GM18526 (cell line): ENCODE data around the gene LRRN4CL.

Experiments used
- POLR2A ChIP-seq: IDR thresholded peaks from 3 replicates; pipeline ENCODE4 v1.6.1; 2011; ENCODE audit not compliant: insufficient read length; ENCODE audit errors: extremely low read depth

Gene LRRN4CL

DNA sequence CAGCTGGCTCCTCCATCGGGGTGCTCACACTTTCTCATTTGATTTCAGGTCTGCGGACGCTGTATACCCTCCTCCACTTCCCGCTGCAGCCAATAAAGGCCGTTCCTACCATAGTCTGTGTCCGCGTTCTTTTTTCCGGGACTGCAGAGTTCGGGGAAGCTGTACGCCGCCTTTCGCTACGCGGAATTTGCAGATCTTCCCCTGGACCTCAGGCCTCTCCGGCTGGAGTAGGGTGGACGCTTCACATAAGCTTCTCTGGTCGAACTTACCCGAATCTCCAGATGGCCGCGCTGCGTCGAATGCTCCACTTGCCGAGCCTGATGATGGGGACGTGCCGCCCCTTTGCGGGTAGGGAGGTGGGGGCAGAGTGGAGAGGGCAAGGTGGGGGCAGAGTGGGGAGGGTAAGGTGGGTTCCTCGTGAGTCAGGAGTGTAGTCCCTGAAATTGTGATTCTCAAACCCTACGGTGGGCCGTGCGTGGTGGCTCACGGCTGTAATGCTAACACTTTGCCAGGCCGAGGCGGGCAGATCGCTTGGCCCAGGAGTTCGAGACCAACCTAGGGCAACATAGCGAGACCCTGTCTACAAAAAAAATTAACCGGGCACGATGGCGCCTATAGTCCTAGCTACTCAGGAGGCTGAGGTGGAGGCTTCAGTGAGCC, 23.6 kb downstream of the LRRN4CL start:
- TF ChIP-seq POLR2A = no peak

DNA sequence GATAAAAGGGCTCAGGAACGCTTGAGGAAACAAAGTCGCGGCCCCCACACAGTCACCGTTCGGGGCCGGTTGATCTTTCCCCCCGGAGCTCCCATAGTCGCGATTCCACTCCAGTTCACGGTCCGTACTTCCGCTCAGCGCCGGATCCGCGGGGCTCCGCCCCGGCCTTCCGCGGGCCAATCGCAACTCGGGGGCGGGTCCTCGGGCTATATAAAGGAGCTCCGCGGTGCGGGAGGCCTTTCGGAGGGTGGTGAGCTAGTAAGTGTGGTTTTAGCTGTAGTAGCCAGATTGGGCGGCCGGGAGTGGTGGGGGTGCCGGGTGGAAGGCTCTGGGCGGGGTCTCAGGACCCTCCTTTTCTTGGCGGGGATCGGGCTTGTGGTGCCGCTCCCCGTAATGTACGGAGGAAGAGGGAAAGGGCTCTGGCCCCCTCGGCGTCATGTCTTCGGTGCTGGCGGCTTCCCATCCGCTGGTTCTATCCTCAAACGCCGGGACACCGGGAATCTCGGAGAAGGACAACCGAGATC, 24.2 kb downstream of the LRRN4CL start, which contains the start of the genes C11orf98 and CSKMT:
C11orf98 (minus strand) TSS at position 136 of the 524 bp plus-strand sequence; CDS start at position 95, 41 bp downstream.
CSKMT (plus strand) TSS at position 238 of the 524 bp plus-strand sequence. CDS start 568 bp downstream, outside the sequence.
- peak; percentile 100 for TF ChIP-seq POLR2A

DNA sequence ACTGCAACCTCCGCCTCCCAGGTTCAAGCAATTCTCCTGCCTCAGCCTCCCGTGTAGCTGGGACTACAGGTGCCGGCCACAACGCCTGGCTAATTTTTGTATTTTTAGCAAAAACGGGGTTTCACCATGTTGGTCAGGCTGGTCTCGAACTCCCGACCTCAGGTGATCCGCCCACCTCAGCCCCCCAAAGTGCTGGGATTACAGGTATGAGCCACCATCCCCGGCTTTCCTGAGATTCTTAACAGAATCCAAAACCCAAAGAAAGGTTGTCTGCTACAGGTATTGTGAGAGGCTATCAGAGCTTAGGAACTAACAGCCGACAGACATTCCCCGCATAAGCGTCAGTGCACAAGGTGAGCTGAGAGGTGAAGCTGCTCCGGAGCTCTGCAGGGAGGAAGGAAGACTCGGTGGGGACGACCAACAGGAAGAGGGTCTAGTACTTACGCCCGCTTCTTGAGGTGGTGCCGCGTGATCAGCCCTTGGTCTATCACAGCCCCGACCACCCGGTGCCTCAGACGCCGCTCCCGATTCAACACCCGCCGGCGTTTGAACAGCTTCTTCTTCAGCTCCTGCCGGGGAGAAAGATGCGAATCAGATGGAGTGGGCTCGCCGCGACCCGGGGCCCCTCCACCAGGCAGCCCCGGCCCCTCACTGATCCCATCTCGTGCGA, 24.8 kb downstream of the LRRN4CL start:
- TF ChIP-seq POLR2A = no peak

- no peak for TF ChIP-seq POLR2A
These were observed 32.4 kb downstream of the LRRN4CL start for GRCh38 chr11:62656796-62657429.

- TF ChIP-seq POLR2A = no peak
These were observed 35.0 kb downstream of the LRRN4CL start for GRCh38 chr11:62654297-62654696.

DNA sequence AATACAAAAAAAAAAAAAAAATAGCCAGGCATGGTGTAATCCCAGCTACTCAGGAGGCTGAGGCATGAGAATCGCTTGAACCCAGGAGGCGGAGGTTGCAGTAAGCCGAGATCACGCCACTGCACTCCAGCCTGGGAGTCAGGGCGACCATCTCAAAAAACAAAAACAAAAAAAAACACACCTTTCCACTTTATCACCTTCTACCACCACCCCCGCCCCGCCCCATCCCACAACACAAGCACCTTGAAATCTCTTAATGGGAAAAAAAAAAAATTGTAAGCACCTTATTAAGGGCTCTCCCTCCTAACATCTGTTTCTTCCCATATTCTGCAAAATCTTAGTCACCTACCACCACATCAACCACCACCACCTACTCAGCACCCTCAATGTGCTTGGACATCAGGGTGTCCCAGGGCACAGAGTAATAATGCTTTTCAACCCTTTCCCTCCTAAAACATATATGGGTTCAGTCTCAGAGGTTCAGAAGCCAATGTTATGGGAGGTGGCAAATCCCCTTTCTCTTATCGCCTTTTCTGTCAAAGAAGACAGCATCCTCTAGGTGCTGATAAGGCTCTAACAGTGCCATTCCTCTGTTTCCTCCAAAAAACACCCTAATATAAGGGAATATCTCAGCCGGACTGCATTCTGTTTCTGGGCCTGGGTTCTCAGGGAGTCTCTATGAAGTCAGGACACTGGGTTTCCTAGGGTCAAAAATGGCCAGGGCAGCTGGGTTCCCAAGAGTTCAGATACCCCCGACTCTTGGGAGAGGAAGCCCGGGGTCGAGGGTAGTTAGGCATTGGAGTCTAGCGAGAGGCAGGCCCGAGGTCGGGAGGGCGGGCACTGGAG, 36.9 kb downstream of the LRRN4CL start:
- TF ChIP-seq POLR2A = no peak

DNA sequence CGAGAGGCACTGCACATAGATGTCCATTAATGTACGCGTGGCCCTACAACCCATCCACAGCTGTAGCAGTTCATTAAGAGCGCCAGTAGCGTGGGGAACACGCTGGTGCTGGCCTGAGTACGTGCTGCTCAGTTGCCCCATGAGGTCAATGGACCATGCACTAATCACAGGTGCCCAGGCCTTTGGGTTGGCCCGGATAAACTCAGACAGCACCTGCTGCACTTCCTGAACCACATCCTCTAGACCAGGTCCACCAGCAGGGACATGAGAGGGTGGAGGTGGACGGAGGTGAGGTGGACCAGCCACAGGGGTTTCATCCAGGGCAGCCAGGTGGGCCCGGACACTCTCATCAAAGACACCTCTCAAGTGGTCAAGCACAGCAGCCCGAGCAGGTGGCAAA, 39.8 kb downstream of the LRRN4CL start:
- no peak for TF ChIP-seq POLR2A

- TF ChIP-seq POLR2A = no peak
These were observed 40.4 kb downstream of the LRRN4CL start for GRCh38 chr11:62648967-62649364.

DNA sequence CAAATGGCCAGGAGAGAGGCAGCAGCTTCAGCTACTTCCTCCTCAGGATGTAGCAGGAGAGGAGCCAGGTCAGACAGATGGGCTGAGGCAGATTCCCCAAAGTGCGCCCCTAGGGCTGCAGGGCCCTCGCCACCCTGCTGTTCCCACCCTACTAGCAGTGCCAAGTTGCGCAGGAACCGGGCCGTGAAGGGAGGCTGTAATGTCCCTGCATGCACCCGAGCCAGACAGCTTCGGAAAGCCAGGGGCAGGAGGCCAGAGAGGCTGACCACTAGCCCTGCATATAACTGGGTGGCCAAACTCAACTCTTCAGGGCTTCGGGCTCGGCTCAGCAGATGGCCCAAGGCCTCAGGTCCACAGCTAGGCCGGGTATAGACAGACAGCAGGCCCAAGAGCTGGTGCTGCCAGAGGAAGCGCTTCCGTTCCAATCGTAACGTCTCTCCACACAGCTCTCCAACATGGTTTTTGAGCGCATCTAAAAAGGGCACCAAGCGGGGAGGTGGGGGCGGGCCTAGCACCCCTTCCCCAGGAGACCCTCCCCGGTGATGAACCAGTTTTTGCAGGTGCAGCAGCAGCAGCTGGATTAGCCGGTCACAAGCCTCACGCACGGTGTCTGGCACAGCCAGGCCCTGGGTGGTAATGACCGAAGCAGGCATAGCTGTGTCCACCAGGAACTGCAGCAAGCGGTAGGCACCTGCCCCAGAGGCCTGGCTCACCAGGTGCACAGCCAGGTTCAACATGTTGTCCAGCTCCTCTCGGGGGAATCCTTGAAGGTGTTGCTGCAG, 41.0 kb downstream of the LRRN4CL start:
- no peak for TF ChIP-seq POLR2A

- no peak for TF ChIP-seq POLR2A
These were observed 41.7 kb downstream of the LRRN4CL start for GRCh38 chr11:62647609-62648005.

- TF ChIP-seq POLR2A = no peak
These were observed 42.3 kb downstream of the LRRN4CL start for GRCh38 chr11:62646825-62647608.

GRCh38 chr11:62645946-62646824, 43.1 kb downstream of the LRRN4CL start, which contains the start of gene GANAB:
GANAB (minus strand) TSS chr11:62646613; CDS start chr11:62646599, 14 bp downstream.
- TF ChIP-seq POLR2A = peak; percentile 90

GRCh38 chr11:62645671-62645945, 43.7 kb downstream of the LRRN4CL start:
- no peak for TF ChIP-seq POLR2A
